B cell (primary cell): ENCODE results near the gene LRRC75B. TPM values are rescaled to one million over a fixed set of nuclear protein-coding genes. Genes with fewer than 3 reads are reported as not detected.

ENCODE experiments used
- ATAC-seq: fragments of 200-7000 bp; cut with Tn5 transposase; one replicate; pipeline ENCODE4 v1.10.0; 2021; ENCODE audit warnings: low read depth, mild to moderate bottlenecking, moderate number of reproducible peaks, moderate library complexity
- CTCF ChIA-PET: fragments of 350-600 bp; sonication (Branson Sonifier 250); formaldehyde crosslinking; loops from one replicate; lab custom pipeline; 2021; ENCODE audit warnings: antibody characterized with exemption, inconsistent platforms; lab: Charles Lee
- POLR2A ChIA-PET: fragments of 350-600 bp; sonication (Branson Sonifier 250); formaldehyde crosslinking; loops from one replicate; lab custom pipeline; 2021; ENCODE audit warnings: antibody characterized with exemption; lab: Charles Lee
- DNase-seq: peaks from one replicate; pipeline ENCODE4 v3.0.0; 2013
- H2AFZ ChIP-seq: 2 replicates; pipeline ENCODE4 v1.6.1; 2012; ENCODE audit warnings: mild to moderate bottlenecking, low read depth, low read length; ENCODE audit not compliant: insufficient read depth, poor library complexity, severe bottlenecking
- H3K27ac ChIP-seq, 2 donors: 1 replicate in 1 of 2; 2 replicates in 1 of 2; pipeline ENCODE4 v1.5.1; 2012 to 2013; ENCODE audit warnings: low read length in 2 of 2, mild to moderate bottlenecking in 2 of 2, moderate library complexity in 1 of 2
- H3K27me3 ChIP-seq, 4 experiments: fragments of 200-600 bp in 1 of 4; sonication (generic) in 1 of 4; replicated peaks in 1 of 4; 1 replicate in 2 of 4; 2 replicates in 2 of 4; pipeline versions ENCODE4 v1.6.1 to v1.7.0; 2013 to 2016; ENCODE audit warnings: low read length in 3 of 4, mild to moderate bottlenecking in 2 of 4, mixed read lengths in 1 of 4, moderate library complexity in 1 of 4; ENCODE audit not compliant: insufficient read depth in 4 of 4, control insufficient read depth in 3 of 4; ENCODE audit errors: control extremely low read depth in 1 of 4
- H3K36me3 ChIP-seq, 2 experiments: replicated peaks in 1 of 2; 1 replicate in 1 of 2; 2 replicates in 1 of 2; pipeline versions ENCODE4 v1.6.1 to v1.7.1; 2013; ENCODE audit warnings: low read length in 1 of 2; ENCODE audit not compliant: insufficient read depth in 2 of 2, control insufficient read depth in 1 of 2; ENCODE audit errors: control extremely low read depth in 1 of 2, extremely low read depth in 1 of 2
- H3K4me1 ChIP-seq, 2 donors: fragments of 200-600 bp in 1 of 2; sonication (generic) in 1 of 2; 1 replicate in 1 of 2; 2 replicates in 1 of 2; pipeline versions ENCODE4 v1.5.1 to v1.6.1; 2013 to 2017; ENCODE audit warnings: low read length in 2 of 2; ENCODE audit not compliant: control insufficient read depth in 2 of 2, insufficient read depth in 2 of 2
- H3K4me2 ChIP-seq: replicated peaks from 2 replicates; pipeline ENCODE3; 2012; ENCODE audit warnings: mild to moderate bottlenecking, low read depth, low read length; ENCODE audit not compliant: poor library complexity, severe bottlenecking
- H3K4me3 ChIP-seq, 5 experiments: fragments of 200-600 bp in 1 of 5; sonication (generic) in 1 of 5; 1 replicate in 3 of 5; 2 replicates in 2 of 5; pipeline versions ENCODE4 v1.5.1 to v1.7.0; 2011 to 2016; ENCODE audit warnings: low read length in 4 of 5, mild to moderate bottlenecking in 4 of 5, low read depth in 2 of 5, control low read depth in 1 of 5, moderate library complexity in 1 of 5; ENCODE audit not compliant: insufficient read depth in 1 of 5; ENCODE audit errors: control extremely low read depth in 1 of 5, extremely low read depth in 1 of 5
- H3K79me2 ChIP-seq: fragments of 200-600 bp; sonication (generic); one replicate; pipeline ENCODE4 v1.6.0; 2016; ENCODE audit warnings: low read length; ENCODE audit not compliant: control insufficient read depth, insufficient read depth
- H3K9ac ChIP-seq: fragments of 200-600 bp; sonication (generic); 2 replicates; pipeline ENCODE4 v1.6.1; 2017; ENCODE audit warnings: mild to moderate bottlenecking, low read length, moderate library complexity
- H3K9me3 ChIP-seq, 3 donors: one replicate each; pipeline versions ENCODE4 v1.6.1 to v1.7.1; 2013; ENCODE audit warnings: low read length in 2 of 3; ENCODE audit not compliant: control insufficient read depth in 2 of 3, insufficient read depth in 1 of 3; ENCODE audit errors: control extremely low read depth in 1 of 3
- H4K20me1 ChIP-seq: 2 replicates; pipeline ENCODE4 v1.6.0; 2012; ENCODE audit warnings: mild to moderate bottlenecking, low read length; ENCODE audit not compliant: insufficient read depth, control insufficient read depth, poor library complexity, severe bottlenecking
- H3K27ac Mint-ChIP-seq: one replicate; pipeline ENCODE4 v1.8.0; 2021; ENCODE audit warnings: mixed read lengths
- H3K27me3 Mint-ChIP-seq: one replicate; pipeline ENCODE4 v1.8.0; 2021; ENCODE audit warnings: mixed read lengths
- H3K4me1 Mint-ChIP-seq: one replicate; pipeline ENCODE4 v1.8.0; 2021; ENCODE audit warnings: mixed read lengths
- H3K4me3 Mint-ChIP-seq: one replicate; pipeline ENCODE4 v1.8.0; 2021; ENCODE audit warnings: mixed read lengths
- H3K9me3 Mint-ChIP-seq: one replicate; pipeline ENCODE4 v1.8.0; 2022; ENCODE audit warnings: mixed read lengths; ENCODE audit not compliant: insufficient read depth
- EZH2 ChIP-seq: IDR thresholded peaks from 2 replicates; pipeline ENCODE4 v1.6.1; 2012; ENCODE audit warnings: borderline replicate concordance, low read depth, mild to moderate bottlenecking, moderate library complexity, low read length; ENCODE audit not compliant: insufficient read depth, poor library complexity, severe bottlenecking
- WGBS: methylation state at CpG from one replicate; pipeline ENCODE4 v1.1.5; 2013; ENCODE audit warnings: missing lambda C conversion rate; ENCODE audit not compliant: insufficient coverage; 5-methylcytosine and 5-hydroxymethylcytosine counted together
- intact Hi-C: fragments of 100-400 bp; cut with micrococcal nuclease; formaldehyde crosslinking; loops from one replicate; pipeline ENCODE4 v1.10.0; 2022
- polyA plus RNA-seq: library from polyadenylated mRNA; depleted of rRNA; stranded (reverse); fragments of >200 nt; gene quantifications from 2 replicates; pipeline ENCODE4 v1.2.3, GENCODE V29; 2012
- total RNA-seq, 2 donors: library from RNA; stranded (reverse); fragments of 120-200 nt in 1 of 2; gene quantifications; 1 replicate in 1 of 2; 2 replicates in 1 of 2; pipeline versions ENCODE4 v1.2.3 to v1.2.4, GENCODE V29; 2013 to 2022
- TF ChIP-seq, protein P1 (sequence below): fragments of 200-600 bp; IDR thresholded peaks from one replicate; pipeline ENCODE4 v1.8.0; 2022; ENCODE audit warnings: antibody characterized with exemption, mild to moderate bottlenecking

Gene LRRC75B
- total and polyA plus RNA-seq, 2 donors (not counting 1 experiment from before 2014, with no cell fraction given) = 1.3 to 3.1 TPM

- no peaks in the 10 kb centered on the region for H3K9me3 ChIP-seq
- ChIA-PET POLR2A (no interaction called here), CTCF (no interaction called here)
- no peaks in the 10 kb centered on the region for H3K27me3 ChIP-seq
- peaks cover 2 to 92% of the 10 kb centered on the region in 2 experiments for H3K36me3 ChIP-seq
- H3K4me1 ChIP-seq = peaks cover 17 to 39% of the 10 kb centered on the region in 2 donors
- peaks cover 87% of the 10 kb centered on the region for H4K20me1 ChIP-seq
- ATAC-seq = no peak
- H3K27ac ChIP-seq = peak overlapping the region in 1 of 2 donors; percentile 71
- no peak overlapping the region for H3K9ac ChIP-seq
- H3K4me2 ChIP-seq = peak overlapping the region; percentile 62
- no peaks in the 10 kb centered on the region for H3K27me3 Mint-ChIP-seq
- H3K79me2 ChIP-seq = peaks cover 56% of the 10 kb centered on the region
- no peaks in the 10 kb centered on the region for H3K9me3 Mint-ChIP-seq
- H3K4me3 ChIP-seq = no peak overlapping the region
- no peak for DNase-seq
- TF ChIP-seq, protein P1, sequence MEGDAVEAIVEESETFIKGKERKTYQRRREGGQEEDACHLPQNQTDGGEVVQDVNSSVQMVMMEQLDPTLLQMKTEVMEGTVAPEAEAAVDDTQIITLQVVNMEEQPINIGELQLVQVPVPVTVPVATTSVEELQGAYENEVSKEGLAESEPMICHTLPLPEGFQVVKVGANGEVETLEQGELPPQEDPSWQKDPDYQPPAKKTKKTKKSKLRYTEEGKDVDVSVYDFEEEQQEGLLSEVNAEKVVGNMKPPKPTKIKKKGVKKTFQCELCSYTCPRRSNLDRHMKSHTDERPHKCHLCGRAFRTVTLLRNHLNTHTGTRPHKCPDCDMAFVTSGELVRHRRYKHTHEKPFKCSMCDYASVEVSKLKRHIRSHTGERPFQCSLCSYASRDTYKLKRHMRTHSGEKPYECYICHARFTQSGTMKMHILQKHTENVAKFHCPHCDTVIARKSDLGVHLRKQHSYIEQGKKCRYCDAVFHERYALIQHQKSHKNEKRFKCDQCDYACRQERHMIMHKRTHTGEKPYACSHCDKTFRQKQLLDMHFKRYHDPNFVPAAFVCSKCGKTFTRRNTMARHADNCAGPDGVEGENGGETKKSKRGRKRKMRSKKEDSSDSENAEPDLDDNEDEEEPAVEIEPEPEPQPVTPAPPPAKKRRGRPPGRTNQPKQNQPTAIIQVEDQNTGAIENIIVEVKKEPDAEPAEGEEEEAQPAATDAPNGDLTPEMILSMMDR = no peak
- TF ChIP-seq EZH2 = no peak
- 96% methylated on average over 7 of the region's 7 CpGs for WGBS
- peak overlapping the region; percentile 63 for H3K27ac Mint-ChIP-seq
- no peak overlapping the region for H2AFZ ChIP-seq
- peaks cover 46% of the 10 kb centered on the region for H3K4me1 Mint-ChIP-seq
- H3K4me3 Mint-ChIP-seq = no peak overlapping the region
- intact Hi-C loops = no loop called here
These were observed 49.7 kb downstream of the LRRC75B start for GRCh38 chr22:24543185-24543601.

- Histone ChIP-seq H3K9ac (peak overlapping the region; percentile 23), H3K9me3 (no peaks in the 10 kb centered on the region), H3K4me3 (no peak overlapping the region), H3K27ac (peak overlapping the region; percentile 29 to 71), H4K20me1 (peaks cover 87% of the 10 kb centered on the region), H3K36me3 (peaks cover 2 to 88% of the 10 kb centered on the region in 2 experiments), H3K27me3 (no peaks in the 10 kb centered on the region), H3K79me2 (peaks cover 51% of the 10 kb centered on the region), H3K4me1 (peaks cover 17 to 39% of the 10 kb centered on the region in 2 donors), H3K4me2 (peak overlapping the region; percentile 62), H2AFZ (no peak overlapping the region)
- DNase-seq (no peak), ATAC-seq (no peak)
- TF ChIP-seq, protein P1 = no peak
- no peak for TF ChIP-seq EZH2
- POLR2A ChIA-PET = no interaction called here
- CTCF ChIA-PET = interaction anchor here (1.6 kb wide), 1 partner anchor 16 kb away, joined by 4 read pairs; no protein-coding TSS in a partner anchor
- Mint-ChIP-seq H3K4me1 (peaks cover 46% of the 10 kb centered on the region), H3K27ac (peak overlapping the region; percentile 63), H3K9me3 (no peaks in the 10 kb centered on the region), H3K27me3 (no peaks in the 10 kb centered on the region), H3K4me3 (no peak overlapping the region)
- intact Hi-C loops = no loop called here
- 55% methylated on average over 9 of the region's 9 CpGs for WGBS
These were observed 50.2 kb downstream of the LRRC75B start for GRCh38 chr22:24542641-24543040.
